HG03432 (cell line): Measurements from ENCODE around the gene NOL8.
A peak's percentile ranks its signal among the peaks of the same experiment; 100 is the strongest.

Source experiments
- ATAC-seq: cut with Tn5 transposase; IDR thresholded peaks from one replicate; pipeline ENCODE4 v1.9.1; 2021; ENCODE audit warnings: mild to moderate bottlenecking, moderate library complexity; ENCODE audit not compliant: unreplicated experiment

The NOL8 gene

DNA sequence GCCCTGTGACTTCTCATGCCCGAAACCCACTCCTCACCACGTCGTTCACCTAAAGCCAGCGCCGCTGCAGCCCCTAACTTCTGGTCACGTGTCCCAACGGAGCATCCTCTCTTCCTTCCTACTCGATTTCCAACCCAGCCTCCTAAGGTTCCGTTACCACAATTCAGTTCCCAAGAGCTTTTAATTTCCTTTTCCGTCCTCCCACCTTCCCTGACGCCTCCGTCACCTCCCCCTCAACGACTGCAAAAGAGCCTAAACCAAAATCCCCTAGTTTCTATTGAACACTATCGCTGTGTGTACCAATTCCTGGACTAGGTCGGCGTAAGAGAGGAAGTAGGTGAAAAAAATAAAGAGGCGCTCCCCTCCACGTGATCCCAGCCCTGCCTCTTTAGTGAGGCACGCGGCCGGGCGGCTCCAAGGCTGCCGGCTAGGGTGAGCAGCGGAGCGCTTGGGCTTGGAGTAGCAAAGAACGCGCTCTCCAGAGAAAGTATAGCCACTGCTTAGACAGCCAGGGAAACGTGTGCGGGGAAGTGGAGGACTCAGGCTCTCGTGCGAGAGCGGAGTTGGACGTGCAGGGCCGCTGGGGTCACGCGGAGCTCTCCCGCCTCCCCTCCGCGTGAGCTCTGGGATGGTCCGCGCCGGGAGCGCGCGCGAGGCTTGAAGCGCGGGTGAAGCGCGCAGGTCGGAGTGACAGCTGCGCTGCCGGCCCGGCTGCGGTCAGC, at the start of gene NOL8, which contains the start of gene CENPP:
Gene NOL8 (minus strand): TSS at position 82 of the 722 bp plus-strand sequence. CDS start 1,189 bp downstream, outside the sequence.
Gene CENPP (plus strand): TSS at position 685 of the 722 bp plus-strand sequence.
- ATAC-seq = peak; percentile 93

DNA sequence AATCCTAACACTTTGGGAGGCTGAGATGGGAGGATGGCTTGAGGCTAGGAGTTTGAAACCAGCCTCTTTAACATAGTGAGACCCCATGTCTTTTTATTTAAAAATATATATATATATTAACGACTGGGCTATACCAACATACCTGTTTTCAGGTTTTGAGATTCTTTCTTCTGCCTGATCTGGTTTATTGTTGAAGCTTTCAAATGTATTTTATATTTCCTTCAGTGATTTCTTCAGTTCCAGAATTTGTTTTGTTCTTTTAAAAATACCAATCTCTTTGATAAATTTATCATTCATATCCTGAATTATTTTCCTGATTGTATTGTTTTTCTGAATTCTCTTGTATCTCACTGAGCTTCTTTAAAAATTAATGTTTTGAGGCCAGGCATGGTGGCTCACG, 48.0 kb upstream of the NOL8 start:
- no peak for ATAC-seq

DNA sequence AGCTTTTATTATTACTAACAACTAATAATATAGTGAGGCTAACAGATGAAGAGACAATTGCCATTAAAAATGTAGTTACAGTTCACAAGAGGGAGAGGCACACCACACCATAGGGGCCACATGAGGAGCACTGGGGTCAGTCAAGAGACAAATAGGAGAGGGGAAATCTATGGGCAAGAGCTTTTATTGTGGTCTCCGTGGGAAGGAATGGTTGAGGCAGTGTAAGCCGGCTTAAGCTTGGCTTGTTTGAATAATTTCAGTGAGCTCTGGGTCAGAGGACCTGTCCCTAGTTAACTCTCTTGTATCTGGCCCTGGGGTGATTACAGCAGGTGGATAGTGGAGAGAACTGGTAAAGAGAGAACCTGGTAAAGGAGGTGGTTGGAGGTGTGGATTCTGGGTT, 43.9 kb upstream of the NOL8 start:
- no peak for ATAC-seq

DNA sequence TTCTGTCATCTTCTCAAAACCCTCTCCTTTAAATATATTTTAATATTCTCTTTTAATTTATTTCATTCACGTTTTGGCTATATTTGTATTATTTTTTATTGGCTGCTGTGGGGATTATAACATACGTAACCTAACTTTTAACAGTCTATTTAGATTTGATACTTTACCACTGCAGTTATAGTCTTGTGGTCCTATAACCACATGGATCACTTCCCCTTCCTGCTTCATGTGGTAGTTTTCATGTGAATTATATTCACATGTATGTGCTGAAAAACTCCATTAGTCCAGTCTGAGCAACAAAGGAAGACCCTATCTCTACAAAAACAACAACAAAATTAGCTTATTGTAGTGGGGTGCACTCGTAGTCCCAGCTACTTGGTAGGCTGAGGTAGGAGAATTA, 34.9 kb upstream of the NOL8 start:
- ATAC-seq = no peak

DNA sequence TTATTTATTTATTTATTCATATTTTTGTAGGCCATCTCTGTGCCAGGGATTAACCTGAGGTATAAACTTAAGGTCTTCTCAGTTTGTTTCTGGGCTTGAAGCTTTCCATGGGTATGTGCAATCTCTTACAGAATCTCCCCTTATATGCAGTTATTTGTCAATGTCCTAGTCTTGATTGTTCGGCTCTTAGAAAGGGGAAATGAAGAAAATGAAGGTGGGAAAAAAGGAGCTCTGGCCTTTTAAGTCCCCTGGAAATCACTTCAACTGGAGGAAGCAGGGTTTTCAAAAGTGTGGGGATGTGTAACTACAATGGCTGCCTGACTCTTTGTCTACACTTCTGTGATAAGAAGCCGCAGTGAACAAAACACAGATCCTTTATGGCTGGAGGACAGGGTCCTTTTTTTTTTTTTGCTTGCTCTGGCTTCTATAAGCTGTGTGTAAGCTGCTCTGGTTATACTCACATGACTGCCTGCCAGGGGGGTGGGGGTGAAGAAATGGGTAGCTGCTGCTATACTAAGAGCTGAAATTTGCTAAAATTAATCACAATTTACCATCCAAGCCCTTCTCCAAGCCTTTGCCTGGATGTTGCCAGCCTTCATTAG, 34.3 kb upstream of the NOL8 start:
- no peak for ATAC-seq

DNA sequence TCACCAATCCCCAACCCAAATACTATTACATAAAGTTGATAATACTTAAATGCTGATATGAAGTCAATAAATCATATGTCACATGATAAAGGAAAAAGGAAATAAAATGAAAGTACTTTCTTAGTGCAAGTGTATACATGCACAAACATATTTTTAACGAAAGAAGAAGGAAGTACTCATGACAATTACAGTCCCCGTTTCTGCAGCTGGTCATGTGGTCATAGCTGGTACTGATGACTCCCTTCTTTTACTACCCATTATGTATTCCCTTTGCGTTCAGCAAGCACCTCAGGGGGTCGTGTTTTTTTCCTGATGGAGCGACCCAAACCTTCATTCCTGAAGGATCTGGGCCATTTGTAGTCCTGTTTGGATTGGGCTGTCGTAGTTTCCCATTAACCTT, 27.9 kb upstream of the NOL8 start:
- ATAC-seq = no peak

DNA sequence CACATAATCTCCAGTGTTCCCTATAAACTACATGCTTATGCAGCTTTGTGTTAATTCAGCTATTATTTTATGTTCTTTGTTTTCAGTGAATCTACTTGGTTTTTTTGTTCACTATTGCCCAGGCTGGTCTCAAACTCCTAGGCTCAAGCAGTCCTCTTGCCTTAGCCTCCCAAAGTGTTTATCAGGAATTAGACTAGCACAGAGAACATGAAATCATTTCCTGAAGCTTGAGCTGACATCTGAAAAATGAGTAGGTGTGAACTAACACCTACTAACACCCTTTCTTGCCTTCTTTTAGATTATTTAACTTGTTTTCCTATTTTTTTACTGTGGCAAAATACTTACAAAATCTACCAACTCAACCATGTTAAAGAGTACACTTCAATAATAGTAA, 25.6 kb upstream of the NOL8 start:
- no peak for ATAC-seq

DNA sequence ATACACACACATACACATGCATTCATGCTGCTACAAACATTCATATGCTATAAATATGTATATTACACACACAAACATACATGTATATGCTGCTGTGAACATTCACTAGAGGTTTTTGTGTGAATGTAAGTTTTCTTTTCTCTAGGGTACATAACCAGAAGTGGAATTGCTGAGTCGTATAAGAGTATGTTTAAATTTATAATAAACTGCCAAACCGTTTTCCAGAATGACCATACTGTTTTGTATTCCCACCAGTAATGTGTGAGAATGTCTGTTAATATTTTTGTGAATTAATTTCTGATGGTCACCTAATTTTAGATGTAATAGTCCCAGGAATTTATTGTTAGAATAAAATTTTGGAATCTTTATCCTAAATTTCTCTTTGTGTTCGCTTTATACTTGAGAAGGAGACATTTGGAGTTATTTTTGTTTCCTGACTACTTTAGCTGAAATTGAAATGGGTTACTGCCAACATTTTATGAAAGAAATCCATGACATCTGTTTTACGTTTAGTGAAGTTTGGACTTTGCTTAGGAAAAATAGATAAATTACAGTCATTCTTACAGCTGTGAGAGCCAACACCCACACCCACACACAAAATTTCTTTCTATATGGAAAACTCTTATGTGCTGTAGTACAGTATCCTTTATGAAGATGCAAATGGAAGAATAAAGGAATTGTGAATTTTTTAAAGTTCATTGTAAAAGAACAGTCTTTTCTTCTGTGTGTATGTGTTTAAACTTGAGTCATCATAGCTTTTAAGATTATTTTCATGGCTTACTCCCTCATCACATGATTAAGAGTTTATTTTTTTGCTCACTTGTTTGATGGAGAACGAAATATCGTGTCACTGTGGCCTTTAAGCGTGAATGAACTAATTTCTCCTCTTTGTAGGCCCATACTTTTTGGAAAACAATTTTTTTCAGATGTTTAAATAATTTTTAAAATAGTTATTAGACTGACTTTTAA, 24.9 kb upstream of the NOL8 start:
- ATAC-seq = no peak

DNA sequence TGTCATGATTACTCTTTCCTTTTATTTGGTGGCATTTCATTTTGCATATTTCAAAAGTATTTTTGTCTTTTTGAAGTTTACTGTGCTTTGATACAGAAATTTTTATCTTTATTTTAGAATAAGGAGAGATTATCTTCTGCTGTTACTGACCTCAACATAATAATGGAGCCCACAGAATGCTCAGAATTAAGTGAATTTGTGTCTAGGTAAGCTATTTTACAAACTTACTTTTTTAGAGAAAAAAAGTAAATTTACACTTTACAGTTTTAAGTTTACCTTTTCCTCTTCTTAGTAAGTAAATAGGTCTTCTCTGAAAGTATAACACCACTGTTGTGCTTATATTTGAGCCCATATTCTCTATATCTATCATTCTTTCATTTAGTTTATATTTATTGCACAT, 20.4 kb upstream of the NOL8 start:
- no peak for ATAC-seq

DNA sequence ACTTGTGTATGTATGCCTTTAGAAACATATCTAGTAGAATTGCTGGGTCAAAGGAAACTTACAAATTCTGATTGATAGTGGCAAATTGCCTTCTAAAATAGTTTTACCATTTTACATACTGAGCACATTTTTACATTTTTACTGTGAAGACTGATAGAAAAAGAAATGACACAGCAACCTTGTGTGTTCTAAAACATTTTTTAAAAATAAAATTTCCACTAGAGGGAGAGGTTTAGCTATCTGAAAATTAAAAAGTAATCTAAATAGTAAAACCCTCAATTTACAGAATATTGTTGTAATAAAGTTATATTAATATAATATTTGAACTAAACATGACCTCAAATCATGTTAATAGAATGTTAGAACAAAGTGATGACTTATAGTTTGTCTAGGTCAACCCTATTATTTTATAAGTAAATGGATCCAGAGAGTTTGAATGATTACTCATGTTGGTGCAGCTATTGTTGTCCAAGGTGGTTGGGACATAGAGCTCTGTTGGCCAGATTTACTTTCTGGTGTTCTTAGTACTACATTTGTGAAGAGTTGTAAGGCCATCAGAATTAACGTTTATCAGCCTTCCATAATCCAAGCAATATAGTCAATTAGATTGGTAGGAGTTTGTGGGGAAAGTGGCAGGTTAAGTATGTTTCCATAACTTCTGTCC, 17.8 kb upstream of the NOL8 start:
- ATAC-seq = no peak

DNA sequence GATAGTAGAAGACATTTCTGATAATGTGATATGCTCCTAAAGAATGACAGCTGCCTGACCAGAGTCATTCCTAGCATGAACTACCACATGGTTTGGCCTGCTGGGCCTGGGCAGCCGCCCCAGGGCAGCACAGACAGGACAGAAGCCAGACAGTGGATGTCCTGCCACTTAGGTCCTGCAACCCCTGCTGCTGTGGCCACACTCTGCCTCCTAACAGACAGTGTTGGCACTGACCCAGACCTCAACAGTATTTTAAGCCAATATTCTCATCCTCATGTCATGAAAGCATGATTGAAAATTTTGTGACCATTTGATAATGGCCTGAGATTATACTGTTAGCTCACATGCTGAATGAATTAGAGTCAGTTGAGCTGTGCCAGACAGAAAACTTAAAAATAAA, 16.4 kb upstream of the NOL8 start:
- no peak for ATAC-seq

DNA sequence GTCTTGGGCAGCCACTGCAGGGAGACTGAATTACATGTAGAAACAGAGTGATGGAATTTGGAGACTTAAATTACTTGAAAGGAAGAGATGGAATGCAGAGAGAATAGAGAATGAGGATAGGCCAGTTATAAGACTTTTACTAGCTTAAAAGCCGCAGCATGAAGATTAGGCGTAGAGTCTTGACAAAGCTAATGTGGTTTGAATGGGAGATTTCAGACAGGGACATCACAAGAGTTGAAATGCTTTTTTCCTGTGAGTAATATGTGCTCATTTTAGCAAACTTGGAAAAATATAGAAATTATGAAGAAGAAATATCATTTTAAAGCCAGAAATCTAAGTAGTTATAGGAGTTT, 8.1 kb upstream of the NOL8 start:
- no peak for ATAC-seq

DNA sequence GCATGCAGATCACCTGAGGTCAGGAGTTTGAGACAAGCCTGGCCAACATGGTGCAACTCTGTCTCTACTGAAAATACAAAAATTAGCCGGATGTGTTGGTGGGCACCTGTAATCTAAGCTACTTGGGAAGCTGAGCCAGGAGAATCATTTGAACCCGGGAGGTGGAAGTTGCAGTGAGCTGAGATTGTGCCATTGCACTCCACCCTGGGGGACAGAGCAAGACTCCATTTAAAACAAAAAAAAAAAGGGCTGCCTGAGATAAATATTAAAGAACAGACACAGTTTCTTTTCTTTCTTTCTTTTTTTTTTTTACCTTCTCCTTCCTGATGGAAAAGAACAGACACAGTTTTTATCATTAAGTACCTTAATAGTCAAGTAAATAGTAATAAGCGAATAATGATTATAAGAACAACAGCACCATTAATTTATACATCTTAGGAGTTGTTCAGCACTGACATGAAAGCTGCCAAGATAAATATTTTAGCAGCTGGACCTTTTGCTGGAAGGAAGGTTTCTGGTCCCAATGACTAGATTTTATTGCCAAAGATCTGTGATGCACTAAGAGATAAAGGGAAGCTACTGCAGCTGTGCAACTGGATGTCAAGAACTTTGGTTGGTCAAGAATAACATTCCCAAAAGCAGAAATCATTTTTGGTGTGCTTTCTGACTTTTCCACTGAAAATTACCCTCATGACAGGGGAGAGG, 7.6 kb upstream of the NOL8 start:
- ATAC-seq = no peak

DNA sequence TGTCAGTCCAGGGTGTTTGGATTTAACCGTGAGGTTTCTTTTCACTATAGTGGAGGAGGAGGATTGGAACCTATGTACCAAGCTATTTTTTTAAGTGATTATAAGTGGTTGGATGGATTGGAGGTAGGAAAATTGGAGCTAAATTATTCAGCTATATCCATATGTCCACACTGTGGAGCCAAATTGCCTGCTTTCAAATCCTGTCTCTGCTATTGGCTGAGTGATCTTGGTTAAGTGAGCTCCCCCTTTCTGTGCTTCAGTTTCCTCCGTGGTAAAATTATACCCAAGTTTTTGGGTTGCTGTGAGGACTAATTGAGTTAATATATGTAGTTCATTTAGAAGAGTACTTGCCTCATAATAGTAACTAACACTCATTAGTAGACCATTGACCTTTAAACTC, 3.1 kb upstream of the NOL8 start:
- no peak for ATAC-seq

DNA sequence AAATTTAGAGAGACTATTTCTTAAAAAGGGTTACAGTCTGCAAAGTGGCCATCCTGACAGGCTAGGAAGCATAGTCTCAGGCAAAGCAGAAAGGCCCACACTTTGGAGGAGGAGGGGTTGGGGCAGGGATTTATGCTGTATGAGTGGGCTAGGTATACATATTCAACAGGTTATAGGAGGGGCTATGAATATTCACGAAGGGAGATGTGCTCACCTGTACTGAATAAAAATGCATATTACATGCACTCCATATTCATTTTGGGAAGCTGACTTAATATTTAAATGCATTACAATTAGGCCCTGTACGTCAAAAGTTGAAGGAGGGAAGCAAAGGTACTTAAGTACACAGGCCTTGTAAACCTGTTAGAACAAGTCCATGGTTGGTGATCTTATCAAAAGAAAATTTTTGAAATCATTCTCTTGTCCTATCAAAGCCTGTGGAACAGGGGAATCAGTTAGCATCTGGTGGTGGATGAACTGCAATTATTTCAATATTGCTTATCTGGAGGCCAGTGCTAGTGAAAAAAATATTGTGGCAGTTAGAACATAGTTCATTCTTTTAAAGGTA, 2.2 kb upstream of the NOL8 start:
- ATAC-seq = no peak

DNA sequence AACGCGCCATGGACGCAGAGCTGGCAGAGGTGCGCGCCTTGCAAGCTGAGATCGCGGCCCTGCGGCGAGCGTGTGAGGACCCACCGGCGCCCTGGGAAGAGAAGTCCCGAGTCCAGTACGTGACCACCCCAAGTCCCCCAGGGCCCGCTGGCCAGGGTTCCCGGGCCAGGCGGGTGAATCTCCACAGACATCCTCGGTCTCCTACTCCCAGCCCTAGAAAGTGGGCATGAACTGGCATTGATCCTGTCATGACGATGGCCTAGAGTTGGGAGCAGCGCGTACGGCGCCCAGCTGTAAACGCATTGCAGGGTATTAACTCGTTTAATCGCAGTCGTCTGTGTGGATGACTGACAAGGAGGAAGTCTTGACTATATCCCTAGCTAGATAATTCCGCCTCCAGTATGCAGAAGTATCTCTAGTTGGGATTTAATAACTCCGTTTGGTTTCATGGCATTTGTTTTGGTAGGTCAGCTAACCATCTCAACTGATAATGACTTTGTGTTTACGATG, 896 bp upstream of the NOL8 start:
- ATAC-seq = no peak

DNA sequence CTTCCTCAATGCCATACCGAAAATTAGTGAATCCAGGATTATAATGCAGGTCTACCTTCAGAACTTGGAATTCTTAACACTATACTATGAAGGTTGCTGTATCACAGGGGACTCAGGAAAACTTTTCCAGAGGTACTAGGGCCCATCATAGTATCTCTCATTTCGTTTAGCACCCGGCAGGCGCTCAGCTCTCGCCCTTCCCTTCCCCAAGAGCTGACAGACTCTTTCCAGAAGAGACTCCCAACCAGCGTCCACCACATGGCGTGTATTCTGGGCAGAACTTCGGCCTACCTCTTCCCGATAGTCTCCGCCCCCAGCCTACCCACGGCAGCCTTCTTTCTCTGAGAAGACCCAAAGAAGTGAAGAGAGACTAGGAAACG, 271 bp downstream of the NOL8 start:
- peak; percentile 12 for ATAC-seq

DNA sequence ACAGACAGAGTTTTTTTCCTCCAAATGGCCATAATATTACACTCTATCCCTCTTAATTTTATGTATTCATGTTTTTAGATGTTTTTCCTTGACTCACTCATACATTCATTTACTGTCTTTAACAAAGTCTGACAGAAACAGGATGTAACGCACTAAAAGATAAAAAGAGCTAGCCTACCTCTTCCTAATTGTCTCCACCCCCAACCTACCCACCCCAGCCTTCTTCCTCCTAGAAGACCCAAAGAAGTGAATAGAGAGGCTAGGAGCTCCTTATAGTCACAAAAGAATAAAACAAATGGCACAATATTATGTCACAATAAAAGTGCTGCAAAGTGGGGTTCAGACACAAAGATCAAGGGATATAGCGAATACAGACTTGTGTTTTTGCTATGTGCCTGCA, 719 bp downstream of the NOL8 start:
- no peak for ATAC-seq

DNA sequence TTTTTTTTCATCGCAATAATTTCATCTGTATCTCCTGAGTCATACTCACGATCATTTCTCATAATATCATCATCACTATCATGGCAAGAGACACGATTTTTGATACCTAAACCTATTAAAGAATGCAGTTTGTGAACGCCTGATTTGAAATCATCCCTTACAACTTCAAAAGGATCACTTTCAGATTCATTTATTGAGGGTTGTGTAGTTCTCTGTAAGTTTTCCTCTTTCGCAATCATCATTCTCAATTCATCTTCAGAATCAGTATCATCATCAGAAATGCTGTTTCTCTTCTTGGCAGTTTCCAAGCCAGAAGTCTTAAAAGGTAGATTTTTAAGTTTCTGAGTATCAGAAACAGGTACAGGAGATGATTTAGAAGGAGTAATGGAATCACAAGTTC, 9.7 kb downstream of the NOL8 start:
- no peak for ATAC-seq

DNA sequence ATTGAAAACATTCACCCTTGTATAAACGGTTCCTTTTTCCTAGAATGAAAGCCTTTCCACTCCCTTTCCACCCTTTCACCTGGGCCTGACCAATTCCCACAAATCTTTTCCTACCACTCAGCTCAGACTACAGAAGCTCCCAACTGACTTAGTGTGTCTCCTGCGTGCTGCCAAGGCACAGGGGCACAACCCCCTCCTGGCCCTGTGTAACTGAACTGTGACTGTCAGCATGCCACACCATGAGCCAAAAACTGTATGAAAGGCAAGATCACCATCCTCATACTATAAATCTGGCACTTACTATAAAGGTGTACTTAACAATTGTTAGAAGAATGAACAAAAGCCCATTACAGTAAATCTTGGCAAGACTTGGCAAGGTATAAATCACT, 11.5 kb downstream of the NOL8 start:
- ATAC-seq = no peak
